ENCODE measurements around the gene DEXI. TPM values are rescaled to one million over a fixed set of nuclear protein-coding genes. Genes with fewer than 3 reads are reported as not detected.

The DEXI gene
- total and polyA plus RNA-seq, 2 experiments from 2014 or later, result 92.1 to 115 TPM

GRCh38 chr16:10916534-10916933 is 25.7 kb downstream of the DEXI start:
- H3K27me3 ChIP-seq, result no peaks in the 10 kb centered on the region
- no peaks in the 10 kb centered on the region for H3K9me3 ChIP-seq (ENCODE audit: low read depth)
- no peaks in the 10 kb centered on the region for H3K36me3 ChIP-seq
- H3K27ac ChIP-seq, result no peak overlapping the region
- no peak for DNase-seq (ENCODE audit: low read depth in 1 of 2, low spot score in 1 of 2)
- H3K4me1 ChIP-seq (ENCODE audit: low read depth), result no peaks in the 10 kb centered on the region
- no peak for TF ChIP-seq CTCF (IDR thresholded peaks at IDR 0.05; ENCODE audit: low read depth, low read length)
- H3K4me3 ChIP-seq, result no peak overlapping the region

GRCh38 chr16:10911267-10911666 is 31.0 kb downstream of the DEXI start:
- Histone ChIP-seq H3K36me3 (no peaks in the 10 kb centered on the region), H3K27ac (no peak overlapping the region), H3K4me1 (ENCODE audit: low read depth) (no peaks in the 10 kb centered on the region), H3K27me3 (peaks cover 4% of the 10 kb centered on the region), H3K9me3 (ENCODE audit: low read depth) (no peaks in the 10 kb centered on the region), H3K4me3 (no peak overlapping the region)
- TF ChIP-seq CTCF (IDR thresholded peaks at IDR 0.05; ENCODE audit: low read depth, low read length), result no peak
- no peak for DNase-seq (ENCODE audit: low read depth in 1 of 2, low spot score in 1 of 2)

- Histone ChIP-seq H3K4me1 (ENCODE audit: low read depth) (no peaks in the 10 kb centered on the region), H3K27me3 (peaks cover 4% of the 10 kb centered on the region), H3K9me3 (ENCODE audit: low read depth) (no peaks in the 10 kb centered on the region), H3K27ac (no peak overlapping the region), H3K4me3 (no peak overlapping the region), H3K36me3 (no peaks in the 10 kb centered on the region)
- no peak for DNase-seq (ENCODE audit: low read depth in 1 of 2, low spot score in 1 of 2)
- TF ChIP-seq CTCF (IDR thresholded peaks at IDR 0.05; ENCODE audit: low read depth, low read length), result no peak
These were observed 34.6 kb downstream of the DEXI start for GRCh38 chr16:10907757-10908045.

- H3K4me1 ChIP-seq (ENCODE audit: low read depth), result no peaks in the 10 kb centered on the region
- H3K9me3 ChIP-seq (ENCODE audit: low read depth), result no peaks in the 10 kb centered on the region
- DNase-seq (ENCODE audit: low read depth in 1 of 2, low spot score in 1 of 2), result no peak
- H3K27me3 ChIP-seq, result peaks cover 4% of the 10 kb centered on the region
- TF ChIP-seq CTCF (IDR thresholded peaks at IDR 0.05; ENCODE audit: low read depth, low read length), result no peak
- H3K27ac ChIP-seq, result no peak overlapping the region
- H3K4me3 ChIP-seq, result no peak overlapping the region
- H3K36me3 ChIP-seq, result no peaks in the 10 kb centered on the region
These were observed 35.1 kb downstream of the DEXI start for GRCh38 chr16:10906914-10907756.

GRCh38 chr16:10906482-10906881 is 35.8 kb downstream of the DEXI start:
- no peaks in the 10 kb centered on the region for H3K36me3 ChIP-seq
- H3K27me3 ChIP-seq, result peaks cover 4% of the 10 kb centered on the region
- no peak overlapping the region for H3K4me3 ChIP-seq
- no peaks in the 10 kb centered on the region for H3K4me1 ChIP-seq (ENCODE audit: low read depth)
- H3K9me3 ChIP-seq (ENCODE audit: low read depth), result no peaks in the 10 kb centered on the region
- no peak for DNase-seq (ENCODE audit: low read depth in 1 of 2, low spot score in 1 of 2)
- no peak overlapping the region for H3K27ac ChIP-seq
- TF ChIP-seq CTCF (IDR thresholded peaks at IDR 0.05; ENCODE audit: low read depth, low read length), result no peak
